HEK293T (cell line): Measurements from ENCODE around the gene ACKR3.

ENCODE experiments used
- CTCF ChIA-PET: fragments of 350-600 bp; formaldehyde crosslinking; extraction: SDS; loops from one replicate; lab custom pipeline; 2021; ENCODE audit warnings: antibody characterized with exemption, inconsistent platforms; lab: Yijun Ruan, JAX
- POLR2A ChIA-PET: fragments of 350-600 bp; formaldehyde crosslinking; extraction: SDS; loops from one replicate; lab custom pipeline; 2020; ENCODE audit warnings: antibody characterized with exemption, inconsistent platforms; lab: Yijun Ruan, JAX
- DNase-seq: peaks from one replicate; pipeline ENCODE4 v3.0.0; 2012; ENCODE audit warnings: mixed read lengths; ENCODE audit errors: extremely low spot score
- ARNT ChIP-seq: fragments of 450-650 bp; IDR thresholded peaks from 2 replicates; pipeline ENCODE4 v1.6.1; 2017; ENCODE audit warnings: mild to moderate bottlenecking
- BHLHE40 ChIP-seq: fragments of 450-650 bp; IDR thresholded peaks from 2 replicates; pipeline ENCODE4 v1.6.1; 2016; ENCODE audit warnings: mild to moderate bottlenecking, moderate library complexity, borderline replicate concordance
- CTBP1 ChIP-seq: fragments of 450-650 bp; IDR thresholded peaks from 2 replicates; pipeline ENCODE4 v1.6.1; 2016; ENCODE audit warnings: borderline replicate concordance
- ELF4 ChIP-seq: fragments of 450-650 bp; IDR thresholded peaks from 2 replicates; pipeline ENCODE4 v1.6.1; 2017; ENCODE audit warnings: antibody characterized with exemption
- FOXA1 ChIP-seq: fragments of 450-650 bp; IDR thresholded peaks from 2 replicates; pipeline ENCODE4 v1.6.1; 2016; ENCODE audit warnings: mild to moderate bottlenecking
- FOXK2 ChIP-seq: fragments of 450-650 bp; IDR thresholded peaks from 2 replicates; pipeline ENCODE4 v1.6.1; 2016; ENCODE audit warnings: mild to moderate bottlenecking
- FOXM1 ChIP-seq: fragments of 450-650 bp; IDR thresholded peaks from 2 replicates; pipeline ENCODE4 v1.6.1; 2017; ENCODE audit warnings: mild to moderate bottlenecking, borderline replicate concordance
- HDGF ChIP-seq: fragments of 450-650 bp; IDR thresholded peaks from 2 replicates; pipeline ENCODE4 v1.6.1; 2017; ENCODE audit warnings: antibody characterized with exemption, borderline replicate concordance
- L3MBTL2 ChIP-seq: fragments of 450-650 bp; conservative IDR thresholded peaks from 2 replicates; pipeline ENCODE4 v1.6.1; 2016; ENCODE audit warnings: mild to moderate bottlenecking
- LEF1 ChIP-seq: fragments of 450-650 bp; IDR thresholded peaks from 2 replicates; pipeline ENCODE4 v1.6.1; 2017; ENCODE audit warnings: mild to moderate bottlenecking, borderline replicate concordance
- NFRKB ChIP-seq: fragments of 450-650 bp; IDR thresholded peaks from 2 replicates; pipeline ENCODE4 v1.6.1; 2016; ENCODE audit warnings: mild to moderate bottlenecking, moderate library complexity
- PKNOX1 ChIP-seq: fragments of 450-650 bp; IDR thresholded peaks from 2 replicates; pipeline ENCODE4 v1.6.1; 2016
- SP1 ChIP-seq: fragments of 450-650 bp; IDR thresholded peaks from 2 replicates; pipeline ENCODE4 v1.6.1; 2017
- SUZ12 ChIP-seq: fragments of 450-650 bp; IDR thresholded peaks from 2 replicates; pipeline ENCODE4 v1.6.1; 2016; ENCODE audit warnings: mild to moderate bottlenecking
- TARDBP ChIP-seq: fragments of 450-650 bp; IDR thresholded peaks from 2 replicates; pipeline ENCODE4 v1.6.1; 2016
- ZNF384 ChIP-seq: fragments of 450-650 bp; IDR thresholded peaks from 2 replicates; pipeline ENCODE4 v1.6.1; 2016

Gene ACKR3

GRCh38 chr2:236546561-236547002, 23.0 kb upstream of the ACKR3 start:
- DNase-seq = no peak
- POLR2A ChIA-PET = no interaction called here
- TF ChIP-seq TARDBP = no peak
- no peak for TF ChIP-seq PKNOX1
- TF ChIP-seq BHLHE40 = no peak
- no peak for TF ChIP-seq CTBP1
- no peak for TF ChIP-seq SUZ12
- TF ChIP-seq FOXM1 = no peak
- no peak for TF ChIP-seq HDGF
- TF ChIP-seq L3MBTL2 = no peak
- TF ChIP-seq FOXK2 = no peak
- TF ChIP-seq ELF4 = no peak
- no peak for TF ChIP-seq FOXA1
- no peak for TF ChIP-seq NFRKB
- TF ChIP-seq ZNF384 = no peak
- TF ChIP-seq LEF1 = no peak
- CTCF ChIA-PET = no interaction called here

- ChIA-PET CTCF (no interaction called here), POLR2A (no interaction called here)
- DNase-seq = no peak
- TF ChIP-seq ZNF384 (no peak), FOXA1 (no peak), BHLHE40 (no peak), NFRKB (no peak), L3MBTL2 (no peak), HDGF (no peak)
Observed at GRCh38 chr2:236547725-236548124, 21.9 kb upstream of the ACKR3 start.

DNA sequence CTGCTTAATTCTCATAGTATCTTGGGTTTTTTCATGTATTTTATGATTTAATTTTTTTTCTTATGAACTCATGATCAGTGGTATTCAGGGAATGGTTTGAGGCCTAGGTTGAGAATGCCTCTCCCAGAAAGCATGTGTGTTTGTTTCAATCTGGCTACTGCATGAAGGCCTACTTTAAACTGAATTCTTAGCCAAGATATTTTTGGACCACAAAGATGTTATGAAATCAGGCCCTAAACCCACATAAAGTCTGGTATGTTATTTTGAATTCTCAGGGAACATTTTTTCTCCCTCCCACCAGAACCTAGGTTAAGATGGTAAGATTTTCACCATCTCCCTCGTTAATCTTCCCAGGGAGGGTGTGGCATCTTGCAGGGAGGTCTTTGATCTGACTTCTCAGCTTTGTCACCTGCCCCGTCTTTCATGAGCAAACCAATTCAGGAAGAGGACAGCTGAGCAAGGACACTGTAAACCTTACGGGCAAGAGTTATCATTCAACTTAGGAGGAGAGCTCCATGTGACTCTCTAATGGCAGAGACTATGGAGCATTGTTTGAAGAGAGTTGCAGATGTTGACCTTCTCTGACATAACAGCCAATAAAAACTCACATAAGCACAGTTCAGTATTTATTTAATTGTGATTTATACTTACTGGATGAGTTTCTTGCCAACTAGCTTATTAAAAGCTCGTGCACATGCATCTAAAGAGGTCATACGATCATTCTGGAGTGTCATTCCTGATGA, 21.3 kb upstream of the ACKR3 start:
- ChIA-PET CTCF (interaction anchor here (0.6 kb wide), 1 partner anchor 965 kb away, joined by 3 read pairs; no protein-coding TSS in a partner anchor), POLR2A (no interaction called here)
- TF ChIP-seq FOXK2 (no peak), ARNT (no peak), ELF4 (no peak), FOXM1 (no peak), ZNF384 (no peak), L3MBTL2 (no peak), CTBP1 (no peak), NFRKB (no peak), TARDBP (no peak), LEF1 (no peak), SP1 (no peak), FOXA1 (no peak), SUZ12 (no peak), BHLHE40 (no peak), PKNOX1 (no peak), HDGF (no peak)
- DNase-seq = no peak

- no peak for DNase-seq
- CTCF ChIA-PET = no interaction called here
- TF ChIP-seq ARNT = no peak
- no peak for TF ChIP-seq CTBP1
- no peak for TF ChIP-seq TARDBP
- no peak for TF ChIP-seq SUZ12
- TF ChIP-seq BHLHE40 = no peak
- TF ChIP-seq FOXK2 = no peak
- TF ChIP-seq SP1 = no peak
- TF ChIP-seq ELF4 = no peak
- TF ChIP-seq HDGF = no peak
- no peak for TF ChIP-seq PKNOX1
- TF ChIP-seq FOXM1 = no peak
- TF ChIP-seq NFRKB = no peak
- no peak for TF ChIP-seq LEF1
- no peak for TF ChIP-seq FOXA1
- POLR2A ChIA-PET = no interaction called here
Observed at GRCh38 chr2:236549165-236549564, 20.5 kb upstream of the ACKR3 start.

- ChIA-PET CTCF (no interaction called here), POLR2A (no interaction called here)
- no peak for DNase-seq
- no peak for TF ChIP-seq TARDBP
- TF ChIP-seq PKNOX1 = no peak
- no peak for TF ChIP-seq FOXA1
- TF ChIP-seq SP1 = no peak
- no peak for TF ChIP-seq SUZ12
- no peak for TF ChIP-seq ELF4
- no peak for TF ChIP-seq FOXM1
- no peak for TF ChIP-seq LEF1
- TF ChIP-seq HDGF = no peak
- TF ChIP-seq FOXK2 = no peak
- TF ChIP-seq CTBP1 = no peak
- no peak for TF ChIP-seq BHLHE40
- TF ChIP-seq NFRKB = no peak
- TF ChIP-seq L3MBTL2 = no peak
- no peak for TF ChIP-seq ZNF384
- no peak for TF ChIP-seq ARNT
Observed at GRCh38 chr2:236550290-236550689, 19.3 kb upstream of the ACKR3 start.
